ENCODE measurements around the gene MPLKIP.
"Not testable (repeated sequence)": the region's sequence is repeated elsewhere in the genome, so short reads cannot be mapped to it uniquely, and the experiment has no call there.

DNA sequence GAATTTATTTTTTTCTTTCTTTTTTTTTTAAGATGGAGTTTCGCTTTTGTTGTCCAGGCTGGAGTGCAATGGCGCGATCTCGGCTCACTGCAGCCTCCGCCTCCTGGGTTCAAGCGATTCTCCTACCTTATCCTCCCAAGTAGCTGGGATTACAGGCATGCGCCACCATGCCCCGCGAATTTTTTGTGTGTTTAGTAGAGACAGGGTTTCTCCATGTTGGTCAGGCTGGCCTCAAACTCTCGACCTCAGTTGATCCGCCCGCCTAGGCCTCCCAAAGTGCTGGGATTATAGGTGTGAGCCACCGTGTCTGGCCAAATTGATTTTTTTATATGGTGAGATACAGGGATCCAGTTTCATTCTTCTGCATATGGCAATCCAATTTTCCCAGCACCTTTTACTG lies 5.5 kb upstream of the MPLKIP start:
- not testable (repeated sequence) for TF ChIP-seq TAF1 (IDR thresholded peaks at IDR 0.05; ENCODE audit: borderline replicate concordance, low read depth, low read length); RAD21 (IDR thresholded peaks at IDR 0.05; ENCODE audit: low read length); SIN3A (IDR thresholded peaks at IDR 0.05; ENCODE audit: borderline replicate concordance, low read depth, low read length); GABPA (IDR thresholded peaks at IDR 0.05; ENCODE audit: low read depth)
- TF ChIP-seq, protein P1, sequence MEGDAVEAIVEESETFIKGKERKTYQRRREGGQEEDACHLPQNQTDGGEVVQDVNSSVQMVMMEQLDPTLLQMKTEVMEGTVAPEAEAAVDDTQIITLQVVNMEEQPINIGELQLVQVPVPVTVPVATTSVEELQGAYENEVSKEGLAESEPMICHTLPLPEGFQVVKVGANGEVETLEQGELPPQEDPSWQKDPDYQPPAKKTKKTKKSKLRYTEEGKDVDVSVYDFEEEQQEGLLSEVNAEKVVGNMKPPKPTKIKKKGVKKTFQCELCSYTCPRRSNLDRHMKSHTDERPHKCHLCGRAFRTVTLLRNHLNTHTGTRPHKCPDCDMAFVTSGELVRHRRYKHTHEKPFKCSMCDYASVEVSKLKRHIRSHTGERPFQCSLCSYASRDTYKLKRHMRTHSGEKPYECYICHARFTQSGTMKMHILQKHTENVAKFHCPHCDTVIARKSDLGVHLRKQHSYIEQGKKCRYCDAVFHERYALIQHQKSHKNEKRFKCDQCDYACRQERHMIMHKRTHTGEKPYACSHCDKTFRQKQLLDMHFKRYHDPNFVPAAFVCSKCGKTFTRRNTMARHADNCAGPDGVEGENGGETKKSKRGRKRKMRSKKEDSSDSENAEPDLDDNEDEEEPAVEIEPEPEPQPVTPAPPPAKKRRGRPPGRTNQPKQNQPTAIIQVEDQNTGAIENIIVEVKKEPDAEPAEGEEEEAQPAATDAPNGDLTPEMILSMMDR (IDR thresholded peaks at IDR 0.05), result not testable (repeated sequence)
